T47D (cell line): Measurements from ENCODE around the gene PPP1R13B.

Experiments
- DNase-seq, 2 experiments: peaks; one replicate each; pipeline versions ENCODE4 v3.0.0 to v3.0.0-alpha.2; 2011 to 2012; ENCODE audit warnings: low read depth in 1 of 2, low spot score in 1 of 2
- JUND ChIP-seq: IDR thresholded peaks from 2 replicates; pipeline ENCODE4 v1.6.1; 2012; ENCODE audit warnings: low read depth
- in situ Hi-C: cut with HindIII; loops from 2 replicates; pipeline ENCODE4 v1.10.0; 2016; ENCODE audit warnings: low sequenced_read_pairs, low pct_unique_long_range_greater_than_20kb

Gene PPP1R13B

GRCh38 chr14:103735439-103735814, 111.9 kb downstream of the PPP1R13B start:
- DNase-seq = peak in 1 of 2 experiments; percentile 37
- in situ Hi-C loops = no loop called here
- no peak for TF ChIP-seq JUND

DNA sequence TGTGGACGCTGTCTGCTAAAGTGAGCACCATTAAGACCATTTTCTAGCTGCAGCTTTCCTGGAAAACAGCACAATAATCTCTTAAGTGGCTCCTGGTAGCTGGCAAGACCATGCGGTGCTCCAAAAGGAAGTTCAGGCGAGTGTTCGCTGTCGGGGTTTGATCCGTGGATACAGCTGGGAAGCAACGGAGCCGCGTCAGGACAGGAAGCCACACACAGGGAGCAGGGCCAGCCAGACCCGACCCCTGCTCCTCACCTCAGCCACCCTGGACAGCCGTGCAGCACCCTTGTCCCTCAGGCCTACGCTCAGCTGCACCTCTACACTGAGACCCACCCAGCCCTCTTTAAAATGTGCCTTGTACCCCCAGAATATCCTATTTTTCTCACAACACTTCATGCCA, 112.4 kb downstream of the PPP1R13B start:
- no peak for DNase-seq
- in situ Hi-C loops = no loop called here
- TF ChIP-seq JUND = no peak

DNA sequence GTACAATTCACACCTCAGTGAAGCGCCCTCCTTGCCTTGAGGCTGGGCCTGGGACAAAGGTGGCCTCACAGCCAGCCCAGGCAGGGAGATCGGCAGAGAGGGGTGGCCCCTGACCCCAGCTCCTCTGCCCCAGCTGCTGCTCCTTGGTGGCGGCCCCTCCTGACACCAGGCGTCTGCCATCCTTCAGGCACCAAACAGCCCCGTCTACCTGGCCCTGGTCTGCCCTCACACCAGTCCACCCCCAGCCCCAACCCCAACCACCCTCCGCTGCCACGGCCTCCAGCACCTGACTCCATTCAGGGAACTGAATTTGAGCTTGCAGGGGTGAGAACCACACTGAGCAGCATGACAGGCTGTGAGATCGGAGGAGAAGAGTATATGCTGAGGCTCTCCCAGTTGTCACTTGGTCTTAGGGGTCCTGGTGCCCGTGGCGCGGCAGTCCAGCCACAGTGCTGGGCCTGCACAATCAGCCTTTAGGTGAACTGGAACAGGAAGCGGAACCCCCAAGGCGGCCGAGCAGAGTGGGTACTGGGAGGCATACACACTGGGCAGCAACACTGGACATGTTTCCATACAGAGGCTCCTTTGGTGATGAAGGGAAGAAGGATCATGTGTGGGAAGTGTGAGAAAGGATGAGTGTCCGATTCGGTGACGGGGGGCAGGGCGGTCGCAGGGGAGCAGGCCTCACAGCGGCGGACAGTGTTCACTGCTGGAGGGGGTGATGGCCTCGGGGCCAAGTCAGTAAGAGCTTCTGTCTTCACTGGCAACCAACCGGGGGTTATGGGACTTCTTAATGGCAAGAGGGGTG, 113.1 kb downstream of the PPP1R13B start:
- in situ Hi-C loops = no loop called here
- TF ChIP-seq JUND = no peak
- DNase-seq = no peak

DNA sequence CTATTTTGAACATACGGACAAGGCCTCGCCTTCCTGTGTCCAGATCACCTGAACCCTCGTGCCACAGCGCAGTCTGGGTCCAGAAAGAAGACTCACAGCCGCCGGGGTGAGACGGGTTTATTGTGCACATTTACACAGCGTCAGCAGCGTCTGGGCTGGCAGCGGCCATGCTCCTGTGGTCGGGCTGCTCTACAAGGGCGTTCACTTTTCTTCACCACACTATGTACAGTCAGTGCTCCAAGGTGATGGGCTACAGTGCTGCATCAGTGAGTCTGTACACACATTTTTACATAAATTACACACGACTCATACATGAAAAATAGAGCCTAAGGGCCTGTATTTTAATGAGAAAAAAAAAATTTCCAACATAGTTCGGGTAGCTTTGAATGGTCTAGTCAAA, 113.7 kb downstream of the PPP1R13B start:
- DNase-seq = no peak
- in situ Hi-C loops = no loop called here
- TF ChIP-seq JUND = no peak

- DNase-seq = peak; percentile 62 to 79
- TF ChIP-seq JUND = no peak
- in situ Hi-C loops = no loop called here
Observed at GRCh38 chr14:103732868-103733620, 114.3 kb downstream of the PPP1R13B start.

- in situ Hi-C loops = no loop called here
- no peak for TF ChIP-seq JUND
- no peak for DNase-seq
Observed at GRCh38 chr14:103731916-103732867, 115.2 kb downstream of the PPP1R13B start.

GRCh38 chr14:103731481-103731880, 115.9 kb downstream of the PPP1R13B start:
- TF ChIP-seq JUND = no peak
- in situ Hi-C loops = no loop called here
- DNase-seq = no peak

DNA sequence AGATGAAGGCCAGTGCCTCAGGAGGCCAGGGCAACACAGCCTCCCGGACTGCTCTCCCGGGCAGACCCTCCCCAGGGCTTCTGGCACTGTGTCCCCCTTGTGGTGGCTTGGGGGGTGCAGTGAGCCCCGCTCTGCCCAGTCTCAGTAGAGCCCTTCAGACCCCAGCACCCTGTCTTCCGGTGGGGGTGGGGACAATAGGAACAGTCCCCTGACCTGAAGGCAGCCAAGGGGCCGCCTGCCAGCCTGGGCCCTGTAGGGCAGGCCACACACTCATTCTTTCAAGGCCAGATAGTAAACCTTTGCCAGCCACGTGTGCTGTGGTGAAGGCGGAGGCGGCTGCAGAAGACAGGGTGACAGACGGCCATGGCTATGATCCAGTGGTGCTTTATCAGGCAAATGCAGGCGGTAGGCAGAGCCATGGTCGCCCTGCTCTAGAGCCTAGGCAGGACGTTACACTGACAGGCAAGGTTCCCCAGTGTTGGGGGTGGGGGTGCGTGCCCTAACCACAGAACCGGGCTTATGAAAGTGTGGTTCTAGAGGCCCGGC, 116.8 kb downstream of the PPP1R13B start:
- in situ Hi-C loops = no loop called here
- TF ChIP-seq JUND = no peak
- no peak for DNase-seq

DNA sequence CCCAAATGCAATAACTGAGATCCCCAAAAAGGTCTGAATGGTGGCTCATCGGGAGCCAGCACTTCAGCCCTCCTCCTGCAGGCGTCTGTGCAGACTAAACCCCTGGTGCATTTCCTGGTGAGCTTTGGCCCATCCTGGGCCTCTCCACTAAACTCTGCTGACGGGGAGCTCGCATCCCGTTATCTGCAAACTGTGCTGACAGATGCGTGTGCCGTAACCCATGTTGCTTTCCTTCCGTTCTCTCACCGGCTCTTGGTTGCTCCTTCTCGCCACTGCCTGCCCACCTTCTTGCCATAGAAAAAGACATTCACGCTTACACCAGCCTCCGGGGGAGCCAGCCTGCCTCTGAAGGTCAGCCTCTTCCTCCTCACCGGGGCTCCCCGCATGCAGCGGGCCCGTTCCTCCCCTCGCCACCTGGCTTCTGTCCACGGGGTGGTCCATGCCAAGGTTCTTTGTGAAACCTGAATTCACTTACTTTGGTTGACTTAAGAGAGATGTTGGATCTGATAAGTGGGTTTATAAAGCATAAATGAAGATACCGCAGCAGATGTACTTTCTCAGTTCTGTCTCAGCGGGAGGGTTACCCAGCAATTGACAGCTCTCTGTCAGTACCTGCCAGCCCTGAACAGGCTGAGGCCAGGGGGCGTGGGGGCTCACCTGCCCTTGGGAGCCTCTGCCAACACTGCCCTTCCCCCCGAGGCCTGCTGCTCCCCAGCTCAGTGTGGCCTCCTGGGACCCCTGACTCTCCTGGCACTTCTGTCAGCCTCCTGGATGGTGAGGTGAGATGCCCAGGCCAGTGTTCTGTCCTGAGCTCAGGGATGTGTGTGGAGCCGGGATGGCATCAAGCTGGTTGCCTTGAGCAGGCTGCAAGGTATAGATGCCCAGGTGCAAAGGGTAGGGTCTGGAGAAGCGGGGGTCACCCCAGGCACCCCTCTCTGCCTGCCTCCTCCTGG, 117.6 kb downstream of the PPP1R13B start:
- no peak for DNase-seq
- TF ChIP-seq JUND = no peak
- in situ Hi-C loops = no loop called here

- in situ Hi-C loops = no loop called here
- DNase-seq = peak; percentile 88 to 95
- TF ChIP-seq JUND = no peak
Observed at GRCh38 chr14:103728721-103729120, 118.7 kb downstream of the PPP1R13B start.

GRCh38 chr14:103728141-103728540, 119.2 kb downstream of the PPP1R13B start:
- no peak for TF ChIP-seq JUND
- in situ Hi-C loops = no loop called here

More at GRCh38 chr14:103728141-103728540, 119.2 kb downstream of the PPP1R13B start:
- DNase-seq = no peak
